ENCODE results near the gene DIO3. TPM values are rescaled to one million over a fixed set of nuclear protein-coding genes. Genes with fewer than 3 reads are reported as not detected.

DIO3 gene
- total RNA-seq, 2 donors from 2014 or later = 1.3 to 2.0 TPM

- ATAC-seq (no peak), DNase-seq (no peak)
- no peak overlapping the region for H3K27ac ChIP-seq
- no peaks in the 10 kb centered on the region for H3K9me3 ChIP-seq
- no peaks in the 10 kb centered on the region for H3K27me3 ChIP-seq
- peaks cover 20% of the 10 kb centered on the region for H3K4me1 ChIP-seq
- WGBS, 2 donors = 86 to 88% methylated on average over 7 to 8 of the region's 8 CpGs
- intact Hi-C loops (cut with DNase I) = no loop called here
- H3K4me3 ChIP-seq = no peak overlapping the region
- H3K36me3 ChIP-seq (replicated peaks in 1 of 2; ENCODE audit: insufficient read depth in 1 of 2, low read depth in 2 of 2) = no peaks in the 10 kb centered on the region
- TF ChIP-seq POLR2A (IDR thresholded peaks at IDR 0.05) (no peak), CTCF (IDR thresholded peaks at IDR 0.05) (no peak)
Observed at GRCh38 chr14:101521978-101522377, 39.3 kb upstream of the DIO3 start.

GRCh38 chr14:101525640-101526527 is 35.4 kb upstream of the DIO3 start:
- Histone ChIP-seq H3K27me3 (no peaks in the 10 kb centered on the region), H3K9me3 (no peaks in the 10 kb centered on the region), H3K4me1 (peaks cover 4% of the 10 kb centered on the region), H3K4me3 (no peak overlapping the region), H3K36me3 (replicated peaks in 1 of 2; ENCODE audit: insufficient read depth in 1 of 2, low read depth in 2 of 2) (no peaks in the 10 kb centered on the region), H3K27ac (no peak overlapping the region)
- TF ChIP-seq POLR2A (IDR thresholded peaks at IDR 0.05) = no peak
- TF ChIP-seq CTCF (IDR thresholded peaks at IDR 0.05) = no peak
- intact Hi-C loops (cut with DNase I) = no loop called here
- DNase-seq (no peak), ATAC-seq (no peak)
- 57 to 67% methylated on average over 11 to 41 of the region's 41 CpGs for WGBS, 2 donors

GRCh38 chr14:101527987-101528386 is 33.3 kb upstream of the DIO3 start:
- no peak for ATAC-seq
- Histone ChIP-seq H3K9me3 (no peaks in the 10 kb centered on the region), H3K4me1 (no peaks in the 10 kb centered on the region), H3K27me3 (no peaks in the 10 kb centered on the region), H3K36me3 (replicated peaks in 1 of 2; ENCODE audit: insufficient read depth in 1 of 2, low read depth in 2 of 2) (no peaks in the 10 kb centered on the region), H3K27ac (no peak overlapping the region), H3K4me3 (no peak overlapping the region)
- intact Hi-C loops (cut with DNase I) = no loop called here
- DNase-seq = no peak
- no peak for TF ChIP-seq CTCF (IDR thresholded peaks at IDR 0.05)
- no peak for TF ChIP-seq POLR2A (IDR thresholded peaks at IDR 0.05)
- 91 to 93% methylated on average over 11 of the region's 11 CpGs for WGBS, 2 donors

GRCh38 chr14:101529079-101529478 is 32.2 kb upstream of the DIO3 start:
- Histone ChIP-seq H3K4me3 (no peak overlapping the region), H3K27me3 (no peaks in the 10 kb centered on the region), H3K36me3 (replicated peaks in 1 of 2; ENCODE audit: insufficient read depth in 1 of 2, low read depth in 2 of 2) (no peaks in the 10 kb centered on the region), H3K9me3 (no peaks in the 10 kb centered on the region), H3K4me1 (no peaks in the 10 kb centered on the region), H3K27ac (no peak overlapping the region)
- WGBS, 2 donors = 70 to 76% methylated on average over 11 to 13 of the region's 13 CpGs
- DNase-seq (no peak), ATAC-seq (no peak)
- TF ChIP-seq CTCF (IDR thresholded peaks at IDR 0.05) = no peak
- TF ChIP-seq POLR2A (IDR thresholded peaks at IDR 0.05) = no peak
- intact Hi-C loops (cut with DNase I) = no loop called here

- H3K4me1 ChIP-seq = no peaks in the 10 kb centered on the region
- ATAC-seq = no peak
- H3K4me3 ChIP-seq = no peak overlapping the region
- no peaks in the 10 kb centered on the region for H3K9me3 ChIP-seq
- no peak for DNase-seq
- 71 to 84% methylated on average over 4 of the region's 4 CpGs for WGBS, 2 donors
- no peaks in the 10 kb centered on the region for H3K36me3 ChIP-seq (replicated peaks in 1 of 2; ENCODE audit: insufficient read depth in 1 of 2, low read depth in 2 of 2)
- intact Hi-C loops (cut with DNase I) = no loop called here
- no peaks in the 10 kb centered on the region for H3K27me3 ChIP-seq
- no peak overlapping the region for H3K27ac ChIP-seq
- TF ChIP-seq POLR2A (IDR thresholded peaks at IDR 0.05) = no peak
- TF ChIP-seq CTCF (IDR thresholded peaks at IDR 0.05) = no peak
Observed at GRCh38 chr14:101534198-101534597, 27.1 kb upstream of the DIO3 start.
